Endothelial cell (in vitro differentiated cells): ENCODE data around the gene TFCP2L1. TPM values are rescaled to one million over a fixed set of nuclear protein-coding genes. Genes with fewer than 3 reads are reported as not detected.

ENCODE experiments used
- DNase-seq: peaks from one replicate; pipeline ENCODE4 v3.0.0; 2021; ENCODE audit warnings: low spot score
- H3K27ac Mint-ChIP-seq: one replicate; pipeline ENCODE4 v1.8.0; 2021; ENCODE audit warnings: mixed read lengths, inconsistent platforms; ENCODE audit not compliant: unreplicated experiment
- H3K27me3 Mint-ChIP-seq: one replicate; pipeline ENCODE4 v1.8.0; 2021; ENCODE audit warnings: mild to moderate bottlenecking, moderate library complexity, mixed read lengths, inconsistent platforms; ENCODE audit not compliant: unreplicated experiment
- H3K36me3 Mint-ChIP-seq: one replicate; pipeline ENCODE4 v1.8.0; 2021; ENCODE audit warnings: mild to moderate bottlenecking, low read depth, mixed read lengths, inconsistent platforms; ENCODE audit not compliant: unreplicated experiment
- H3K4me1 Mint-ChIP-seq: one replicate; pipeline ENCODE4 v1.8.0; 2021; ENCODE audit warnings: mild to moderate bottlenecking, mixed read lengths, inconsistent platforms; ENCODE audit not compliant: unreplicated experiment
- H3K4me3 Mint-ChIP-seq: one replicate; pipeline ENCODE4 v1.8.0; 2021; ENCODE audit warnings: mild to moderate bottlenecking, mixed read lengths, inconsistent platforms; ENCODE audit not compliant: unreplicated experiment
- H3K9me3 Mint-ChIP-seq: one replicate; pipeline ENCODE4 v1.8.0; 2021; ENCODE audit warnings: mixed read lengths, inconsistent platforms; ENCODE audit not compliant: unreplicated experiment
- CTCF ChIP-seq: fragments of 200-600 bp; sonication (generic); IDR thresholded peaks from one replicate; pipeline ENCODE4 v1.5.0; 2021; ENCODE audit warnings: antibody characterized with exemption; ENCODE audit not compliant: unreplicated experiment
- total RNA-seq: library from RNA; stranded (reverse); fragmentation: NEBNext Ultra II Directional; extraction: Animal tissue kit (Norgen Biotek cat#: 25700); gene quantifications from one replicate; pipeline ENCODE4 v1.2.1, GENCODE V29; 2021; ENCODE audit not compliant: unreplicated experiment

Gene TFCP2L1
- total RNA-seq, 1 donor from 2014 or later, result 1.7 TPM

- Mint-ChIP-seq H3K36me3 (no peaks in the 10 kb centered on the region), H3K4me3 (no peak overlapping the region), H3K9me3 (no peaks in the 10 kb centered on the region), H3K4me1 (peaks cover 10% of the 10 kb centered on the region), H3K27me3 (peaks cover 13% of the 10 kb centered on the region), H3K27ac (no peak overlapping the region)
- DNase-seq, result no peak
- TF ChIP-seq CTCF, result no peak
Observed at GRCh38 chr2:121289271-121289670, 4.3 kb upstream of the TFCP2L1 start.

GRCh38 chr2:121288454-121289231 is 3.6 kb upstream of the TFCP2L1 start:
- Mint-ChIP-seq H3K9me3 (no peaks in the 10 kb centered on the region), H3K36me3 (no peaks in the 10 kb centered on the region), H3K4me1 (peaks cover 12% of the 10 kb centered on the region), H3K27me3 (peaks cover 19% of the 10 kb centered on the region), H3K4me3 (no peak overlapping the region), H3K27ac (no peak overlapping the region)
- TF ChIP-seq CTCF, result no peak
- DNase-seq, result no peak

- no peaks in the 10 kb centered on the region for H3K9me3 Mint-ChIP-seq
- peaks cover 12% of the 10 kb centered on the region for H3K4me1 Mint-ChIP-seq
- no peak for DNase-seq
- H3K4me3 Mint-ChIP-seq, result no peak overlapping the region
- no peaks in the 10 kb centered on the region for H3K36me3 Mint-ChIP-seq
- H3K27ac Mint-ChIP-seq, result no peak overlapping the region
- peaks cover 19% of the 10 kb centered on the region for H3K27me3 Mint-ChIP-seq
- no peak for TF ChIP-seq CTCF
Observed at GRCh38 chr2:121287956-121288355, 3.0 kb upstream of the TFCP2L1 start.

- H3K9me3 Mint-ChIP-seq, result no peaks in the 10 kb centered on the region
- no peaks in the 10 kb centered on the region for H3K36me3 Mint-ChIP-seq
- peaks cover 12% of the 10 kb centered on the region for H3K4me1 Mint-ChIP-seq
- H3K27ac Mint-ChIP-seq, result no peak overlapping the region
- no peak overlapping the region for H3K4me3 Mint-ChIP-seq
- TF ChIP-seq CTCF, result no peak
- no peak for DNase-seq
- H3K27me3 Mint-ChIP-seq, result peaks cover 19% of the 10 kb centered on the region
Observed at GRCh38 chr2:121287146-121287798, 2.3 kb upstream of the TFCP2L1 start.

GRCh38 chr2:121286506-121286905 is 1.5 kb upstream of the TFCP2L1 start:
- Mint-ChIP-seq H3K9me3 (no peaks in the 10 kb centered on the region), H3K4me1 (peaks cover 14% of the 10 kb centered on the region), H3K27ac (no peak overlapping the region), H3K36me3 (no peaks in the 10 kb centered on the region), H3K4me3 (peak overlapping the region; percentile 11), H3K27me3 (peaks cover 19% of the 10 kb centered on the region)
- TF ChIP-seq CTCF, result no peak
- no peak for DNase-seq
